Measurements from ENCODE around the gene NFU1. TPM values are rescaled to one million over a fixed set of nuclear protein-coding genes. Genes with fewer than 3 reads are reported as not detected.

Gene NFU1
- total and polyA plus RNA-seq, 2 of the 8 experiments (the other 6 are each of a cell fraction or from before 2014, with no cell fraction given): 18.4 to 45.5 TPM

DNA sequence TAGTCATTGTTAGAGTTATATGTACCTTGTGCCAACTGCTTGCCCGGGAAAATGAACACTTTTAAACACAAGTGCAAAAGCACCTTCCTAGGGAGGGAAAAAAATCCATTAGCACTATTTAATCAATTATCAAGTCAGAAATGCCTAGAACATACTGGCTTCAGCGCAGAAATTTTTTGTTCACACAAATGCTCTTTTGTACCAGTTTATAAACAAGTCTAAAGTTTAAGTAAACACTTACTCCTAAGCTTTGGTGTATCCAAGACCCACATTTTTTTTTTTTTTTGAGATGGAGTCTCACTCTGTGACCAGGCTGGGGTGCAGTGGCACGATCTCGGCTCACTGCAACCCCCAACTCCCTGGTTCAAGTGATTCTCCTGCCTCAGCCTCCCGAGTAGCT is 80.8 kb downstream of the NFU1 start:
- H3K4me3 ChIP-seq (ENCODE audit: extremely low read depth in 1 of 4, insufficient read depth in 2 of 4, low read depth in 3 of 4, low read length in 4 of 4): no peak overlapping the region
- 99% methylated on average over 5 of the region's 5 CpGs; no CpG with 5 or more reads in 1 of the 2 experiments for WGBS, 2 experiments (ENCODE audit: extremely low coverage in 1 of 2, insufficient coverage in 1 of 2, insufficient read length in 1 of 2, insufficient replicate concordance in 2 of 2, low coverage in 1 of 2, low lambda C conversion rate in 2 of 2, missing lambda C conversion rate in 1 of 2)
- no peak overlapping the region for H3K18ac ChIP-seq (ENCODE audit: extremely low read depth, low read length)
- no peak overlapping the region; the same call in 1 of the 2 replicates for H4K8ac ChIP-seq (ENCODE audit: extremely low read depth, insufficient read depth, low read length)
- no peaks in the 10 kb centered on the region for H3K79me2 ChIP-seq (ENCODE audit: control insufficient read depth in 1 of 2, insufficient read depth in 2 of 2, low read length in 2 of 2)
- H4K5ac ChIP-seq (ENCODE audit: insufficient read length, low read depth, low read length): no peak overlapping the region
- no peak overlapping the region for H3K14ac ChIP-seq (ENCODE audit: insufficient read length)
- no peak overlapping the region for H3K4ac ChIP-seq (replicated peaks; ENCODE audit: insufficient read length, low read depth, low read length)
- H3K9ac ChIP-seq (replicated peaks in 1 of 4; ENCODE audit: extremely low read depth in 1 of 4, low read depth in 3 of 4, low read length in 3 of 4): no peak overlapping the region
- ChIA-PET POLR2A (ENCODE audit: partially characterized antibody) (no interaction called here), CTCF (ENCODE audit: partially characterized antibody) (no interaction called here)
- H3K27ac ChIP-seq (ENCODE audit: low read depth, low read length): no peak overlapping the region
- no peaks in the 10 kb centered on the region for H3K27me3 ChIP-seq (replicated peaks in 1 of 4; ENCODE audit: control insufficient read depth in 3 of 4, extremely low read depth in 1 of 4, insufficient read depth in 3 of 4, low read length in 3 of 4)
- no peak overlapping the region for H2BK20ac ChIP-seq (ENCODE audit: low read length)
- no peak for DNase-seq (ENCODE audit: low read depth in 1 of 2, low spot score in 2 of 2)
- H2BK15ac ChIP-seq (ENCODE audit: low read length): no peak overlapping the region
- no peak overlapping the region for H2BK120ac ChIP-seq (replicated peaks; ENCODE audit: low read depth, low read length)
- no peak overlapping the region for H3K56ac ChIP-seq (replicated peaks; ENCODE audit: insufficient read length, low read depth, low read length)
- no peak overlapping the region for H2BK12ac ChIP-seq (ENCODE audit: low read depth, low read length)
- H2BK5ac ChIP-seq (ENCODE audit: low read depth, low read length): no peak overlapping the region
- H3K36me3 ChIP-seq (ENCODE audit: control insufficient read depth in 2 of 4, insufficient read depth in 4 of 4, low read length in 3 of 4): peaks cover 0 to 68% (median 20%) of the 10 kb centered on the region in 4 experiments; a peak in 7 of 8 replicates
- FAIRE-seq: no peak
- H2AK5ac ChIP-seq (ENCODE audit: low read depth, low read length): no peak overlapping the region
- no peak overlapping the region for H4K91ac ChIP-seq (replicated peaks; ENCODE audit: insufficient read length, low read length)
- H2AFZ ChIP-seq (ENCODE audit: low read length): no peak overlapping the region
- no peak overlapping the region for H3K23ac ChIP-seq (ENCODE audit: insufficient read length)
- H3K9me3 ChIP-seq (ENCODE audit: insufficient read depth in 2 of 2, low read depth in 1 of 2, low read length in 1 of 2): no peaks in the 10 kb centered on the region
- H3K79me1 ChIP-seq (ENCODE audit: low read depth, low read length): no peaks in the 10 kb centered on the region; the same call in 1 of the 2 replicates
- peaks cover 0 to 6% (median 2%) of the 10 kb centered on the region in 4 experiments; a peak in 2 of 7 replicates for H3K4me1 ChIP-seq (replicated peaks in 1 of 4; ENCODE audit: control insufficient read depth in 3 of 4, insufficient read depth in 4 of 4, low read length in 3 of 4)
- H3K4me2 ChIP-seq (ENCODE audit: insufficient read depth in 1 of 2, low read depth in 2 of 2, low read length in 2 of 2): no peak overlapping the region
- no peaks in the 10 kb centered on the region for H4K20me1 ChIP-seq (replicated peaks in 1 of 2; ENCODE audit: control insufficient read depth in 1 of 2, insufficient read depth in 2 of 2, low read length in 2 of 2)
- H3K23me2 ChIP-seq (ENCODE audit: low read depth, low read length): no peaks in the 10 kb centered on the region
- TF ChIP-seq GABPA (IDR thresholded peaks at IDR 0.05; ENCODE audit: borderline replicate concordance, insufficient read depth, low read length): no peak
- no peak for TF ChIP-seq CBX5 (IDR thresholded peaks at IDR 0.05; ENCODE audit: low read depth, low read length)
- TF ChIP-seq BCL11A (IDR thresholded peaks at IDR 0.05; ENCODE audit: low read depth in 2 of 2, low read length in 2 of 2): no peak
- TF ChIP-seq JUND (IDR thresholded peaks at IDR 0.05; ENCODE audit: low read length): no peak
- TF ChIP-seq SIRT6 (IDR thresholded peaks at IDR 0.05; ENCODE audit: low read length): no peak
- TF ChIP-seq POLR2A (IDR thresholded peaks at IDR 0.05; ENCODE audit: control extremely low read depth in 1 of 2, low read depth in 2 of 2, low read length in 2 of 2): no peak
- no peak for TF ChIP-seq TAF7 (optimal IDR thresholded peaks at IDR 0.05; ENCODE audit: borderline replicate concordance, low read depth, low read length)
- TF ChIP-seq, protein P1, sequence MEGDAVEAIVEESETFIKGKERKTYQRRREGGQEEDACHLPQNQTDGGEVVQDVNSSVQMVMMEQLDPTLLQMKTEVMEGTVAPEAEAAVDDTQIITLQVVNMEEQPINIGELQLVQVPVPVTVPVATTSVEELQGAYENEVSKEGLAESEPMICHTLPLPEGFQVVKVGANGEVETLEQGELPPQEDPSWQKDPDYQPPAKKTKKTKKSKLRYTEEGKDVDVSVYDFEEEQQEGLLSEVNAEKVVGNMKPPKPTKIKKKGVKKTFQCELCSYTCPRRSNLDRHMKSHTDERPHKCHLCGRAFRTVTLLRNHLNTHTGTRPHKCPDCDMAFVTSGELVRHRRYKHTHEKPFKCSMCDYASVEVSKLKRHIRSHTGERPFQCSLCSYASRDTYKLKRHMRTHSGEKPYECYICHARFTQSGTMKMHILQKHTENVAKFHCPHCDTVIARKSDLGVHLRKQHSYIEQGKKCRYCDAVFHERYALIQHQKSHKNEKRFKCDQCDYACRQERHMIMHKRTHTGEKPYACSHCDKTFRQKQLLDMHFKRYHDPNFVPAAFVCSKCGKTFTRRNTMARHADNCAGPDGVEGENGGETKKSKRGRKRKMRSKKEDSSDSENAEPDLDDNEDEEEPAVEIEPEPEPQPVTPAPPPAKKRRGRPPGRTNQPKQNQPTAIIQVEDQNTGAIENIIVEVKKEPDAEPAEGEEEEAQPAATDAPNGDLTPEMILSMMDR (IDR thresholded peaks at IDR 0.05; ENCODE audit: control extremely low read depth in 1 of 3, insufficient read depth in 1 of 3, low read depth in 1 of 3, low read length in 3 of 3): no peak
- TF ChIP-seq, protein P2, sequence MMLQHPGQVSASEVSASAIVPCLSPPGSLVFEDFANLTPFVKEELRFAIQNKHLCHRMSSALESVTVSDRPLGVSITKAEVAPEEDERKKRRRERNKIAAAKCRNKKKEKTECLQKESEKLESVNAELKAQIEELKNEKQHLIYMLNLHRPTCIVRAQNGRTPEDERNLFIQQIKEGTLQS (IDR thresholded peaks at IDR 0.05; ENCODE audit: insufficient read depth, low read depth, low read length): no peak
- no peak for TF ChIP-seq TAF1 (IDR thresholded peaks at IDR 0.05; ENCODE audit: low read depth, low read length)
- no peak for TF ChIP-seq RFX5 (IDR thresholded peaks at IDR 0.05; ENCODE audit: borderline replicate concordance, low read depth, low read length)
- TF ChIP-seq SP4 (IDR thresholded peaks at IDR 0.05; ENCODE audit: low read length): no peak
